ENCODE data around the gene XPO6.

GRCh38 chr16:28078261-28078660 lies 133.5 kb downstream of the XPO6 start:
- no peak for TF ChIP-seq CTCF (IDR thresholded peaks at IDR 0.05)
- no peak for TF ChIP-seq POLR2A (IDR thresholded peaks at IDR 0.05)
